GM18507 (cell line): ENCODE measurements around the gene RAB7A.
"Not testable (repeated sequence)": the region's sequence is repeated elsewhere in the genome, so short reads cannot be mapped to it uniquely, and the experiment has no call there.

Experiments used
- DNase-seq: peaks from one replicate; pipeline ENCODE4 v3.0.0; 2011; ENCODE audit warnings: low read depth; ENCODE audit not compliant: insufficient read length; ENCODE audit errors: extremely low spot score
- FAIRE-seq: peaks from 2 replicates; lab custom pipeline; 2011; peaks lifted over from hg19 to GRCh38; lab: Jason Lieb, UNC

Gene RAB7A

DNA sequence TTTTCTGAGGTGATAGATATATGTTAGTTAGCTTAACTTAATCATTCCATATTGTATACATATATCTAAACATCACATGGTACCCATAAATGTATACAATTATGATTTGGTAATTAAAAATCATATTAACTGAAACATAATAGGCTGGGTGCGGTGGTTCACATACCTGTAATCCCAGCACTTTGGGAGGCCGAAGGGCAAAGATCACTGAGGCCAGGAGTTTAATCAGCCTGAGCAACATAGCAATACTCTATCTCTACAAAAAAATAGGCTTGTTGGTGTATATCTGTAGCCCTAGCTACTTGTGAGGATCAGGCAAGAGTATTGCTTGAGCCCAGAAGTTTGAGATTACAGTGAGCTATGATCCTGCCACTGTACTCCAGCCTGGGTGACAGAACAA, 20.9 kb downstream of the RAB7A start:
- no peak for DNase-seq
- no peak for FAIRE-seq

- no peak for FAIRE-seq
- no peak for DNase-seq
Measured at GRCh38 chr3:128748557-128748956, 22.6 kb downstream of the RAB7A start.

DNA sequence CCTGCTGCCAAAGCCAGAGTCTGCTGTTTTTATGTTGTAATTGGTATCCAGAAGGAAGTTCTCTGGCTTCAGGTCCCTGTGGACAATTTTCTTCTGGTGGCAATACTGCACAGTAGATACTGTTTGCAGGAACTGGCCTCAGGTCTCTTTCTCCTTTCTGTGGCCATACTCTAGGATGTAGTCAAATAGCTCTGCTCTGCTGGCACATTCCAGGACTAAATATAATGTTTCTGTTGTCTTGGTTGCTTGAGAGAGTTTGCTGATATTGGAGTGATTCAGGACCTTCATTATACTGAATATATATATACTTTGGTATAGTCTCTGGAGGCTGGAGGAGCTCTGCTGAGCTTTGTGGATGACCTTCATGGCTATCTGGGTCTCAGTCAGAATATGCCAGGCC, 23.1 kb downstream of the RAB7A start:
- DNase-seq (no peak), FAIRE-seq (no peak)

GRCh38 chr3:128749561-128749960, 23.6 kb downstream of the RAB7A start:
- not testable (repeated sequence) for FAIRE-seq, DNase-seq

DNA sequence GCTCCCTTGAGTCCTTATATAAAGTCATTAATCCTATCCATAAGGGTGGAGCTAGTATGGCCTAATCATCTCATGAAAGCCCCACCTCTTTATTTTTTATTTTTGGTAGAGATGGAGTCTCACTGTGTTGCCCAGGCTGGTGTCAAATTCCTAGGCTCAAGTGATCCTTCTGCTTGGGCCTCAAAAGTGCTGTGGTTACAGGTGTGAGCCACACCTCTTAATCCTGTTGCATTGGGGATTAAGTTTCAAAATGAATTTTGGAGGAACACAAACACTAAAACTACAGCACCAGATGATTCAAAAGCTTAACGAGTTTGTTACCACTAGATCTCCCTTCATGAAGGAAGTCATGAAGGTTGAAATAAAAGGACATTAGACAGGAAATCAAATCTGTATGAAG, 27.7 kb downstream of the RAB7A start:
- DNase-seq (no peak), FAIRE-seq (no peak)

DNA sequence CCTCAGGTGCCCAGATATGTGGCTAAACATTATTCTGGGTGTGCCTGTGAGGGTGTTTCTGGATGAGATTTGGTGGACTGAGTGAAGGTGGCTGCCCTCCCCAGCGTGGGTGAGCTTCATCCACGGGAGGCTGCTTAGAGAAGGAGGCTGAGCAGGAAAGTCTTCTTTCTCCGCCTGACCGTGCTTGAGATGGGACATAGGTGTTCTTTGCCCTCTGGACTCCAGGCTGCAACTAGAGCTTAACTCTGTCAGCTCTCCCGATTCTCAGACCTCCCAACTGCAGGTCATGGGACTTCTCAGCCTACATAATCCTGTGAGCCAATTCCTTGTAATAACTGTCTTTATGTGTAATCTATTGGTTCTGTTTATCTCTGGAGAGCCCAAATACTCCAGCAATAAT, 34.1 kb downstream of the RAB7A start:
- FAIRE-seq, result no peak

DNA sequence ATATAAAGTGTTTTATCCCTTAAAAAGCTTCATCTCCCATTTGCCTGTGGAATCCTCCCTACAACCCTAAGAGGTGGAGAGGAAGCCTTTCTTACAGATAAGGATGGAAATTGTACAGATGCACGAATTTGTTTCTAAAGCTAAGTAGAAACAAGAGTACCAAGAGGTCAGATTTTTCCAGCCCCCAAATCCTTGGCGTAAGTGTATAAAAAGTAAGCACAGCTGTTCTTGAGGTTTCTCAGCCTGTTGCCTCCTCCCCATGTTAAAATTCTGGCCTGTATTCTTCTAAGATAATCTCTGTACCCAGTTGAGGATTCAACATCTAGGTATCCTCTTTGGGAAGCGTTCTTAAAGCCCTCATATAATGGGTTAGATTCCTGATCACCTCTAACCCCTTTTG, 34.9 kb downstream of the RAB7A start:
- DNase-seq (no peak), FAIRE-seq (no peak)

More for the DNA sequence above, 34.1 kb downstream of the RAB7A start:
- DNase-seq, result no peak

GRCh38 chr3:128761392-128761791, 35.4 kb downstream of the RAB7A start:
- DNase-seq, result no peak
- FAIRE-seq, result no peak

DNA sequence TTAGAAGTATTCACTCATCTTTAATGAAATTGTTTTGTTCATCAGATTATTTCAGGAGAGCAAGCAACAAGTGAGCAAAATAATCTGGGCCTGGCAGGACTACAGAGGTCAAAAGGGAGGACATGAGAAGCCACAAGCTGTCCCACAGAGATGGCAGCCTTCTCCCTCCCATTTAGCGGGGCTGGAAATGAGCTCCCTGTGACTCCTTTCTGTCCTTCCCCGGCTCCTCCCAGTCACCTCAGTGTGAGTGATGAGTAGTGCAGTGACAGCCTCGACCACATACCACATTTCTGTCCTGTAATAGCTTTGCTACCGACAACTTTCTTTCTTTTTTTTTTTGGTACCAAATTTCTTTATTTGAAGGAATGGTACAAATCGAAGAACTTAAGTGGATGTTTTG, 38.0 kb downstream of the RAB7A start:
- FAIRE-seq, result no peak

DNA sequence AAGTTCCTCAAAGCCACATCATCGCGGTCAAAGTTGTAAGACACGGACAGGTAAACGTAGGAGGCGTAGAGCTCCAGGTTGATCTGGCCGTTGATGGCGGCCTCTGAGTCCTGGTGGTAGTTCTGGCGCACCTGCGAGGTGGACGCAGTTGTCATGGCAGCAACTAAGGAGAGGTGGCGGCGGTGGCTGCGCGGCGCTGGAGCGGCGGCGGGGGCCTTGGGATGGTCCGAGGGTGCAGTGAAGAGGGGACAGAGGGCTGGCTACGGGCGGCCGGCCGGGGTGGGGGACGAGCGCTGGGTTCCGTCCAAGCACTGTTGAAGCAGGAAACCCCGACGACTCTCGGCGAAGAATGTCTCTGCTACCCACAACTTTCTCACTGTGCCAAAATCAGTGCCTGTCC, 38.9 kb downstream of the RAB7A start:
- DNase-seq (no peak), FAIRE-seq (no peak)

More for the DNA sequence above, 38.0 kb downstream of the RAB7A start:
- no peak for DNase-seq

DNA sequence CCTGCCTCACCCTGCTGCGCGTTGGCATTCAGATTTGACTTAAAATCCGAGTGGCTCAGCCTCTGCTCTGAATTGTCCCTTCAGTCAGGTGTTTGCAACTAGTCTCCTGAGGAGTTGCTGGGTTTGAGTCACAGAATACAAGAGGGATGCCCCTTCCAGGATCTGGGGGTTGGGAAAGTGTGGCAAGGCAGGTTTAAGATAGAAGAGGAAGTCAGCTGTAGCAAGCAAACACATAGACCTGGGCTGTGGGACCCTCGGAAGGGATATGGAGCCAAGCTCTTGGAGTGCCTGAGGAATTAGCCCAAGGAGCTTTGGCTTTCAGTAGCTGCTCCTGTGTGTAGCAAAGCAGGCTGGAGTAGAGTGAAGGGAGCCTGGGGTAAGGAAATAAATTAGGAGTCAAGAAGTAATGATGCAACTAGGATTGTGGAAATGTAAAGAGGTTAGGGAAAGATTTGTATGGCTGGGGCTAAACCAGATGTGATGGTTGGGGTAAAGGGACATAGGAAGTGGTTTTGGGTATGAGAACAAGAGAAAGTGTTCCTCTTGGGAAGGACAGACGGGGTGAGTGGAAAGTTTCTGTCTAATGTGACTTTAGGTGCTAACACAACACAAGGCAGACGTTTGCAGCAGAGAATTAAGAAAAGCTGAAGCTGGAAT, 41.2 kb downstream of the RAB7A start:
- no peak for DNase-seq
- FAIRE-seq, result no peak

GRCh38 chr3:128768471-128768870, 42.5 kb downstream of the RAB7A start:
- DNase-seq (no peak), FAIRE-seq (no peak)

GRCh38 chr3:128770387-128770786, 44.4 kb downstream of the RAB7A start:
- DNase-seq (no peak), FAIRE-seq (no peak)

GRCh38 chr3:128773189-128773588, 47.2 kb downstream of the RAB7A start:
- DNase-seq, FAIRE-seq: not testable (repeated sequence)

DNA sequence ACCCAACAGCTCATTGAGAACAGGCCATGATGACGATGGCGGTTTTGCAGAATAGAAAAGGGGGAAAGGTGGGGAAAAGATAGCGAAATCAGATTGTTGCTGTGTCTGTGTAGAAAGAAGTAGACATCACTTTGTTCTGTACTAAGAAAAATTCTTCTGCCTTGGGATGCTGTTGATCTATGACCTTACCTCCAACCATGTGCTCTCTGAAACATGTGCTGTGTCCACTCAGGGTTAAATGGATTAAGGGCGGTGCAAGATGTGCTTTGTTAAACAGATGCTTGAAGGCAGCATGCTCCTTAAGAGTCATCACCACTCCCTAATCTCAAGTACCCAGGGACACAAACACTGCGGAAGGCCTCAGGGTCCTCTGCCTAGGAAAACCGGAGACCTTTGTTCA, 47.6 kb downstream of the RAB7A start:
- not testable (repeated sequence) for FAIRE-seq, DNase-seq

DNA sequence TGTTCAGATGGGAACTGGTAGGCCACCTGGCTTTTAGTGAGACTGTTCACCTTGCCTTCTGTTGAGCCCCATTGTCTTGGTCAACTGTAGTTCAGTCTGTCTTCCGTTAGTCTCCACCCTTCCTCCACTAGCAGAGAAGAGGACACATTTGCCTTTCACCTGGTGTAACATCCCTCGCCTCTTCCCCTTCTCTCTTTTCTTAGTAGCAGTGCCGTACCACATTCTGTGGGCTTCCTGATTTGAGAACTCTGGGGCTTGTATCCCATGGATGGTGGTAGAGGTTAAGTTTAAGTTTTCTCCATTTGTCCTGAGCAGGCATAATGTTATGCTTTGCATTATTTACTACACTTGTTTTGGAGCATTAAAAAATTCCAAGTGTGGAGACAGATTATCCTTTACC, 49.3 kb downstream of the RAB7A start:
- FAIRE-seq (no peak), DNase-seq (no peak)

- DNase-seq (no peak), FAIRE-seq (no peak)
Measured at GRCh38 chr3:128775906-128776542, 50.0 kb downstream of the RAB7A start.

- FAIRE-seq, result no peak
Measured at GRCh38 chr3:128780101-128780837, 54.3 kb downstream of the RAB7A start.

GRCh38 chr3:128781164-128781563, 55.2 kb downstream of the RAB7A start:
- DNase-seq (no peak), FAIRE-seq (no peak)

More at GRCh38 chr3:128780101-128780837, 54.3 kb downstream of the RAB7A start:
- DNase-seq, result no peak

GRCh38 chr3:128782282-128783146, 56.5 kb downstream of the RAB7A start:
- FAIRE-seq (no peak), DNase-seq (no peak)
